ENCODE results near the gene ZNF730. TPM values are rescaled to one million over a fixed set of nuclear protein-coding genes. Genes with fewer than 3 reads are reported as not detected.
"Not testable (repeated sequence)": the region's sequence is repeated elsewhere in the genome, so short reads cannot be mapped to it uniquely, and the experiment has no call there.

ZNF730 gene
- 10 to 100 TPM in 2 of 5 donors, 1 to 10 TPM in 3; 6.5 to 15.7 (median 10.0) TPM for polyA plus RNA-seq (ENCODE audit: insufficient read depth in 1 of 5, insufficient read length in 5 of 5, low replicate concordance in 1 of 5)
- long read RNA-seq, donor 1, result 0 reads
- long read RNA-seq, donor 2, result 0 reads
- long read RNA-seq, donor 3, result 0 reads
- long read RNA-seq, donor 4, partial matches to known transcripts, result 0 of 1 reads
- long read RNA-seq, donor 4, other reads (novel, unspliced or antisense), result 0 of 1 reads
- long read RNA-seq, donor 5, result 0 reads
- long read RNA-seq, donor 6, result 0 reads
- long read RNA-seq, donor 7, result 0 reads
- long read RNA-seq, donor 8, result 0 reads

- peak; percentile 79 to 81 for DNase-seq
Measured at GRCh38 chr19:23116802-23117571, at the start of gene ZNF730. Gene ZNF730 (plus strand): TSS chr19:23117025. CDS start chr19:23117174, 149 bp downstream.

GRCh38 chr19:23070353-23071146 lies 46.3 kb upstream of the ZNF730 start:
- DNase-seq, result peak; percentile 43

GRCh38 chr19:23071147-23071511 lies 45.7 kb upstream of the ZNF730 start:
- peak; percentile 47 to 48 for DNase-seq

GRCh38 chr19:23075031-23075733 lies 41.6 kb upstream of the ZNF730 start:
- DNase-seq, result peak; percentile 79 to 85

GRCh38 chr19:23077776-23078175 lies 39.0 kb upstream of the ZNF730 start:
- DNase-seq, result not testable (repeated sequence)

- DNase-seq, result no peak
Measured at GRCh38 chr19:23093832-23094231, 23.0 kb upstream of the ZNF730 start.

- DNase-seq, result no peak
Measured at GRCh38 chr19:23095418-23095817, 21.4 kb upstream of the ZNF730 start.

GRCh38 chr19:23098286-23098685 lies 18.5 kb upstream of the ZNF730 start:
- no peak for DNase-seq

- no peak for DNase-seq
Measured at GRCh38 chr19:23098988-23099387, 17.8 kb upstream of the ZNF730 start.

GRCh38 chr19:23099966-23100365 lies 16.9 kb upstream of the ZNF730 start:
- DNase-seq, result no peak

GRCh38 chr19:23101241-23101640 lies 15.6 kb upstream of the ZNF730 start:
- DNase-seq, result no peak

- no peak for DNase-seq
Measured at GRCh38 chr19:23118400-23118799, 1.6 kb downstream of the ZNF730 start.

- not testable (repeated sequence) for DNase-seq
Measured at GRCh38 chr19:23134211-23134610, 17.4 kb downstream of the ZNF730 start.

GRCh38 chr19:23145617-23146415 lies 29.0 kb downstream of the ZNF730 start:
- no peak for DNase-seq

- DNase-seq, result no peak
Measured at GRCh38 chr19:23160766-23161165, 43.9 kb downstream of the ZNF730 start.

GRCh38 chr19:23168286-23168685 lies 51.5 kb downstream of the ZNF730 start:
- DNase-seq, result not testable (repeated sequence)

GRCh38 chr19:23183251-23183650 lies 66.4 kb downstream of the ZNF730 start:
- DNase-seq, result no peak

- DNase-seq, result no peak
Measured at GRCh38 chr19:23190341-23190740, 73.5 kb downstream of the ZNF730 start.
